ENCODE results near the gene CEL. TPM values are rescaled to one million over a fixed set of nuclear protein-coding genes. Genes with fewer than 3 reads are reported as not detected.

The CEL gene
- total RNA-seq, 2 donors from 2014 or later = 0.78 to 5.3 TPM

- no peak for DNase-seq (ENCODE audit: low spot score)
- H3K4me1 ChIP-seq (ENCODE audit: control insufficient read depth in 1 of 2, low read depth in 2 of 2) = peaks cover 0 to 12% of the 10 kb centered on the region in 2 donors
- peaks cover 52% of the 10 kb centered on the region for H3K36me3 ChIP-seq
- TF ChIP-seq, protein P1, sequence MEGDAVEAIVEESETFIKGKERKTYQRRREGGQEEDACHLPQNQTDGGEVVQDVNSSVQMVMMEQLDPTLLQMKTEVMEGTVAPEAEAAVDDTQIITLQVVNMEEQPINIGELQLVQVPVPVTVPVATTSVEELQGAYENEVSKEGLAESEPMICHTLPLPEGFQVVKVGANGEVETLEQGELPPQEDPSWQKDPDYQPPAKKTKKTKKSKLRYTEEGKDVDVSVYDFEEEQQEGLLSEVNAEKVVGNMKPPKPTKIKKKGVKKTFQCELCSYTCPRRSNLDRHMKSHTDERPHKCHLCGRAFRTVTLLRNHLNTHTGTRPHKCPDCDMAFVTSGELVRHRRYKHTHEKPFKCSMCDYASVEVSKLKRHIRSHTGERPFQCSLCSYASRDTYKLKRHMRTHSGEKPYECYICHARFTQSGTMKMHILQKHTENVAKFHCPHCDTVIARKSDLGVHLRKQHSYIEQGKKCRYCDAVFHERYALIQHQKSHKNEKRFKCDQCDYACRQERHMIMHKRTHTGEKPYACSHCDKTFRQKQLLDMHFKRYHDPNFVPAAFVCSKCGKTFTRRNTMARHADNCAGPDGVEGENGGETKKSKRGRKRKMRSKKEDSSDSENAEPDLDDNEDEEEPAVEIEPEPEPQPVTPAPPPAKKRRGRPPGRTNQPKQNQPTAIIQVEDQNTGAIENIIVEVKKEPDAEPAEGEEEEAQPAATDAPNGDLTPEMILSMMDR (IDR thresholded peaks at IDR 0.05) = no peak
- H3K4me3 ChIP-seq = no peak overlapping the region
- ATAC-seq (ENCODE audit: insufficient number of reproducible peaks, low FRiP score, low read depth) = no peak
- H3K27ac ChIP-seq = no peak overlapping the region
- no peaks in the 10 kb centered on the region for H3K27me3 ChIP-seq (replicated peaks; ENCODE audit: insufficient read depth)
- H3K9me3 ChIP-seq = no peaks in the 10 kb centered on the region
Observed at GRCh38 chr9:133055788-133056420, 5.9 kb upstream of the CEL start.

- no peaks in the 10 kb centered on the region for H3K9me3 ChIP-seq
- no peak overlapping the region for H3K4me3 ChIP-seq
- H3K27me3 ChIP-seq (replicated peaks; ENCODE audit: insufficient read depth) = no peaks in the 10 kb centered on the region
- H3K36me3 ChIP-seq = peaks cover 46% of the 10 kb centered on the region
- ATAC-seq (ENCODE audit: insufficient number of reproducible peaks, low FRiP score, low read depth) (no peak), DNase-seq (ENCODE audit: low spot score) (no peak)
- no peak overlapping the region for H3K27ac ChIP-seq
- TF ChIP-seq, protein P1 (IDR thresholded peaks at IDR 0.05) = no peak
- H3K4me1 ChIP-seq (ENCODE audit: control insufficient read depth in 1 of 2, low read depth in 2 of 2) = peaks cover 0 to 12% of the 10 kb centered on the region in 2 donors
Observed at GRCh38 chr9:133056533-133056932, 5.2 kb upstream of the CEL start.

GRCh38 chr9:133057006-133057405 is 4.8 kb upstream of the CEL start:
- no peak overlapping the region for H3K27ac ChIP-seq
- peaks cover 42% of the 10 kb centered on the region for H3K36me3 ChIP-seq
- TF ChIP-seq, protein P1 (IDR thresholded peaks at IDR 0.05) = no peak

DNA sequence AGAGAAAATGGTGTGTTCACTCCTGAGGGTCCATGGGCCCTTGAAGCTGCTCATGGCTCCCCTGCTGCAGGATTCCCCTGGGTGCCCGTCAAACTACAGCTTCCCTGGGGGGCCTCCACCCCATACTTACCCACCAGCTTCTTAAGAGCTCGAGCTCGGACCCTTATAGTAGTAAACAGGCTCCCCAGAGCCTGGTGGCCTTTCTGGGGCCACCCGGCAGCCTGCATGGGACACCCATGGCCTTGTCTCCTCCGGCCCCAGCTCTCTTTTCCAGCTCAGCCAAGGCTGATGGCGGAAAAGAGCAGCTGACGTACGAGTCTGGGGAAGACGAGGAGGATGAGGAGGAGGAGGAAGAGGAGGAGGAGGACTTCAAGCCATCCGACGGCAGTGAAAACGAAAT is 4.2 kb upstream of the CEL start:
- no peak for DNase-seq (ENCODE audit: low spot score)
- TF ChIP-seq, protein P1 (IDR thresholded peaks at IDR 0.05) = no peak
- Histone ChIP-seq H3K27me3 (replicated peaks; ENCODE audit: insufficient read depth) (no peaks in the 10 kb centered on the region), H3K4me3 (no peak overlapping the region), H3K36me3 (peaks cover 36% of the 10 kb centered on the region), H3K27ac (no peak overlapping the region), H3K9me3 (no peaks in the 10 kb centered on the region), H3K4me1 (ENCODE audit: control insufficient read depth in 1 of 2, low read depth in 2 of 2) (peaks cover 0 to 12% of the 10 kb centered on the region in 2 donors)
- no peak for ATAC-seq (ENCODE audit: insufficient number of reproducible peaks, low FRiP score, low read depth)

More at GRCh38 chr9:133057006-133057405, 4.8 kb upstream of the CEL start:
- H3K27me3 ChIP-seq (replicated peaks; ENCODE audit: insufficient read depth) = no peaks in the 10 kb centered on the region
- no peak for ATAC-seq (ENCODE audit: insufficient number of reproducible peaks, low FRiP score, low read depth)
- no peak for DNase-seq (ENCODE audit: low spot score)
- no peak overlapping the region for H3K4me3 ChIP-seq
- peaks cover 0 to 12% of the 10 kb centered on the region in 2 donors for H3K4me1 ChIP-seq (ENCODE audit: control insufficient read depth in 1 of 2, low read depth in 2 of 2)
- no peaks in the 10 kb centered on the region for H3K9me3 ChIP-seq

- H3K27ac ChIP-seq = no peak overlapping the region
- H3K4me3 ChIP-seq = no peak overlapping the region
- H3K36me3 ChIP-seq = peaks cover 36% of the 10 kb centered on the region
- ATAC-seq (ENCODE audit: insufficient number of reproducible peaks, low FRiP score, low read depth) (no peak), DNase-seq (ENCODE audit: low spot score) (no peak)
- TF ChIP-seq, protein P1 (IDR thresholded peaks at IDR 0.05) = no peak
- no peaks in the 10 kb centered on the region for H3K27me3 ChIP-seq (replicated peaks; ENCODE audit: insufficient read depth)
- no peaks in the 10 kb centered on the region for H3K9me3 ChIP-seq
- H3K4me1 ChIP-seq (ENCODE audit: control insufficient read depth in 1 of 2, low read depth in 2 of 2) = peaks cover 0 to 12% of the 10 kb centered on the region in 2 donors
Observed at GRCh38 chr9:133058071-133058470, 3.7 kb upstream of the CEL start.

All from thoracic aorta (tissue), 2 donors.